ENCODE data around the gene TMEM114. TPM values are rescaled to one million over a fixed set of nuclear protein-coding genes. Genes with fewer than 3 reads are reported as not detected.
A peak's percentile ranks its signal among the peaks of the same experiment; 100 is the strongest.

TMEM114 gene
- total RNA-seq, 1 donor from 2014 or later: 1.8 TPM

DNA sequence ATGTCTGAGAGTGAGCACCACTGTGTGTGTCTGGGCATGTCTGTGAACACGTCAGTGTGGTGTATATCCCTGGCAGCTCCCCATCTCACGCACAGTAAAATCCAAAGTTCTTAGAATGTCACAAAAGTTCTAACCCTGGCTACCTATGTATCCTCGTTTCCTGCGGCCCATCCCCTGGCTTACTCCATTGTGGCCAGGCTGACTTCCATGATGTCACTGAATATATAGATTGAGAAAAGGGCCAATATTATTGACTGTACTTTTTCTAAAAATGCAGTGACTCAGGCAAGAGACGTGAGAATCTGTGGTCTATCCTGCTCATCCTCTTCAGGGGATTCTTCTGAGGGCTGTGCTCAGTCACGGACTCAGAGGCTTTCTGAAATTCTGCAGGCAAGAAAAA lies 30.2 kb upstream of the TMEM114 start:
- peaks cover 1% of the 10 kb centered on the region for H3K36me3 Mint-ChIP-seq (ENCODE audit: insufficient read depth)
- H3K4me3 Mint-ChIP-seq (ENCODE audit: low read depth): peak overlapping the region; percentile 98
- H3K9me3 Mint-ChIP-seq (ENCODE audit: low read depth): no peaks in the 10 kb centered on the region
- DNase-seq (ENCODE audit: low spot score, unreplicated experiment): no peak
- H3K27me3 Mint-ChIP-seq: no peaks in the 10 kb centered on the region
- peak overlapping the region; percentile 99 for H3K27ac Mint-ChIP-seq
- H3K4me1 Mint-ChIP-seq (ENCODE audit: low read depth): peaks cover 9% of the 10 kb centered on the region
- TF ChIP-seq, protein P1, sequence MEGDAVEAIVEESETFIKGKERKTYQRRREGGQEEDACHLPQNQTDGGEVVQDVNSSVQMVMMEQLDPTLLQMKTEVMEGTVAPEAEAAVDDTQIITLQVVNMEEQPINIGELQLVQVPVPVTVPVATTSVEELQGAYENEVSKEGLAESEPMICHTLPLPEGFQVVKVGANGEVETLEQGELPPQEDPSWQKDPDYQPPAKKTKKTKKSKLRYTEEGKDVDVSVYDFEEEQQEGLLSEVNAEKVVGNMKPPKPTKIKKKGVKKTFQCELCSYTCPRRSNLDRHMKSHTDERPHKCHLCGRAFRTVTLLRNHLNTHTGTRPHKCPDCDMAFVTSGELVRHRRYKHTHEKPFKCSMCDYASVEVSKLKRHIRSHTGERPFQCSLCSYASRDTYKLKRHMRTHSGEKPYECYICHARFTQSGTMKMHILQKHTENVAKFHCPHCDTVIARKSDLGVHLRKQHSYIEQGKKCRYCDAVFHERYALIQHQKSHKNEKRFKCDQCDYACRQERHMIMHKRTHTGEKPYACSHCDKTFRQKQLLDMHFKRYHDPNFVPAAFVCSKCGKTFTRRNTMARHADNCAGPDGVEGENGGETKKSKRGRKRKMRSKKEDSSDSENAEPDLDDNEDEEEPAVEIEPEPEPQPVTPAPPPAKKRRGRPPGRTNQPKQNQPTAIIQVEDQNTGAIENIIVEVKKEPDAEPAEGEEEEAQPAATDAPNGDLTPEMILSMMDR (IDR thresholded peaks at IDR 0.05; ENCODE audit: unreplicated experiment): no peak

DNA sequence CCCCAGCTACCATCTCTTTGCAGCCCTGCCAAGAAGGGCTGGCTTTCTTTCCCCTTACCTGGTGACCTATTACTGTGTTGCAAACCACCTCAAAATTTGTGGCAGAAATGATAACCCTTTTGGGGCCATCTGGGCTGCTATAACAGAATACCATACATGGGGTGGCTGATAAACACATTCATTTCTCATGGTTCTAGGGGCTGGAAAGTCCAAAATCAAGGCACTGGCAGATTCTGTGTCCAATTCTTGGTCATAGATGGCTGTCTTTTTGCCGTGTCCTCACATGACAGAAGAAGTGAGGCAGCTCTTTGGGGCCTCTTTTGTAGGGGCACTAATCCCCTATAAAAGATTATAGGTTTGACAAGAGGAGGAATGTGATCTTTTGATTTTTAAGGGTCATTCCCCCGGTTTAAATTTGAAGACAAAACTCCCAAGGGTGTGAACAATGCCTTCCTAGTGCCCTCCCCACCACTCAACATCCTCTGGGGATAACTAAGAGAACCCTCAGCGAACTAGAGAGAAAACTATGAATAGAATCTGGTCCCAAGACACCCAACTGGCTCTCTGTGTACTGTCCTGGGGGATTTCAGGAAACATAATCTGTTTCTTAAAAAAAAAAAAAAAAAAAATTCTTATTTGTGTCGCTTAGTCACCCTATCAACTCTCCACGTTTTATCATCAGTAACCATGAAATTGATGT lies 29.5 kb upstream of the TMEM114 start:
- H3K4me3 Mint-ChIP-seq (ENCODE audit: low read depth): no peak overlapping the region
- no peak overlapping the region for H3K27ac Mint-ChIP-seq
- TF ChIP-seq, protein P1 (IDR thresholded peaks at IDR 0.05; ENCODE audit: unreplicated experiment): no peak
- H3K36me3 Mint-ChIP-seq (ENCODE audit: insufficient read depth): peaks cover 1% of the 10 kb centered on the region
- H3K27me3 Mint-ChIP-seq: no peaks in the 10 kb centered on the region
- H3K4me1 Mint-ChIP-seq (ENCODE audit: low read depth): peaks cover 9% of the 10 kb centered on the region
- no peak for DNase-seq (ENCODE audit: low spot score, unreplicated experiment)
- no peaks in the 10 kb centered on the region for H3K9me3 Mint-ChIP-seq (ENCODE audit: low read depth)

DNA sequence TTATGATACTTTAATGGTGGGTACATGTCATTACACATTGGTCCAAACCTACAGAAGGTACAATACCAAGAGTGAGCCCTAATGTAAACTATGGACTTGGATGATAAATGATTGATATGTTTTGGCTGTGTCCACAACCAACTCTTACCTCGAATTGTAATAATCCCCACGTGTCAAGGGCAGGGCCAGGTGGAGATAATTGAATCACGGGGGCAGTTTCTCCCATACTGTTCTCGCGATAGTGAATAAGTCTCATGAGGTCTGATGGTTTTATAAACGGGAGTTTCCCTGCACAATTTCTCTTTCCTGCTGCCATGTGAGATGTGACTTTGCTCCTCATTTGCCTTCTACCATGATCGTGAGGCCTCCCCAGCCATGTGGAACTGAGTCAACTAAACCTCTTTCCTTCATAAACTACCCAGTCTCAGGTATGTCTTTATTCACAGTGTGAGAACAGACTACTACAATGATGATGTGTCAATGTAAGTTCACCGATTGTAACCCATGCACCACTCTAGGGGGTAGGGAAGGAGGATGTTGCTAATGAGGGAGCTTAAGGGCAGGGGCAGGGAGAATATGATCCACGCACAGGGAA lies 24.2 kb upstream of the TMEM114 start:
- H3K4me1 Mint-ChIP-seq (ENCODE audit: low read depth): no peaks in the 10 kb centered on the region
- no peak for DNase-seq (ENCODE audit: low spot score, unreplicated experiment)
- H3K27me3 Mint-ChIP-seq: peaks cover 11% of the 10 kb centered on the region
- H3K27ac Mint-ChIP-seq: no peak overlapping the region
- H3K9me3 Mint-ChIP-seq (ENCODE audit: low read depth): no peaks in the 10 kb centered on the region
- H3K36me3 Mint-ChIP-seq (ENCODE audit: insufficient read depth): no peaks in the 10 kb centered on the region
- no peak overlapping the region for H3K4me3 Mint-ChIP-seq (ENCODE audit: low read depth)
- TF ChIP-seq, protein P1 (IDR thresholded peaks at IDR 0.05; ENCODE audit: unreplicated experiment): no peak

DNA sequence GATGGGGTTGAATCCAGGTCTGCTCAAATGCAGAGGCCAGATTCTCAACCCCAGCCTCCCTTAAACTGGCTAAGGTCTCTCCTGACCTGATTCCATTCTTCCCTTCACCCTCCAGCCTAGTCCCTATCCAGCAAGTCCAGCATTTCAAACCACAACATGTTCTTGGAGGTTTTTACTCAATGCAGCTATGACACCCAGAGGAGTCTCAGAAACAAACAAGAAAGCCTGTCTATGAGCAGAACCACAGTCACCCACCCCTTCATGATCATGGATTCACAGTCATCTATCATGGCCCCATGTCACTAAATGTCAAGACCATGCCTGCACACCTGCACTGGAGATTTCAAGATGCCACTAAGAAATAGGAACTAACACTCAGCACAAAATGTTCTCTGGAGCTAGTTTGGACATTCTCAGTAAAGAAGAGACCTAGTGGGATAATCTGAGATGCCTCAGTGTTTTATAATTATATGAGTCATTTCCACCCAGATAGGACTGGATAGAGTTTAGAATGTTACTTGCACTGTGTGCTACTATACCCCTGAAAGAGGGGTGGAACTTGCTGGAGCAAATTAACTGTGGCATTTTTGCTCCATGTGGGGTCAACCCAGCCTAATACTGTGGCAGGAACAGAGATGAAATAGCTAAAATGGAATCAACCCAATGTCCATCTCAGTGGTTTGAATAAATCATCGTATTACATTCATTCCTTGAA lies 21.7 kb upstream of the TMEM114 start:
- no peak for DNase-seq (ENCODE audit: low spot score, unreplicated experiment)
- no peak overlapping the region for H3K4me3 Mint-ChIP-seq (ENCODE audit: low read depth)
- TF ChIP-seq, protein P1 (IDR thresholded peaks at IDR 0.05; ENCODE audit: unreplicated experiment): no peak
- H3K4me1 Mint-ChIP-seq (ENCODE audit: low read depth): no peaks in the 10 kb centered on the region
- H3K9me3 Mint-ChIP-seq (ENCODE audit: low read depth): no peaks in the 10 kb centered on the region
- H3K27me3 Mint-ChIP-seq: peaks cover 28% of the 10 kb centered on the region
- H3K27ac Mint-ChIP-seq: no peak overlapping the region
- H3K36me3 Mint-ChIP-seq (ENCODE audit: insufficient read depth): no peaks in the 10 kb centered on the region

DNA sequence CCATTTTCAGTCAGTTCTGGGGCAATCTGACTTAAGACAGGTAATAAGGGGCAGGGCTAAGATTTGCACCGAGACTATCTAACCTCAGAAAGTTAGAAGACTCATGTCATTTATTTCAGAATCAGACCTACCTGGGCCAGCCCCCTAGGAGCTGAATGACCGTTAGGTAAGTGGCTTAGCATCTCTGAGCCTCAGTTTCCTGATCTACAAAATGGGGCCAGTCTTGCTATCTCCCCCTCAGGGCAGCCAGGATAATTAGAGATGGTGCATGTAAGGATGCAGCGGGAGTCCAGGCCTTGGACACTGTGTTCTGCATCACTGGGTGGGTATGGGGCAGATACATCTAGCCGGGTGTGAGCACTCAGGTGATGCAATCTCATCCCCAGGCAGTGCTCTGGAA lies 20.8 kb upstream of the TMEM114 start:
- DNase-seq (ENCODE audit: low spot score, unreplicated experiment): no peak
- Mint-ChIP-seq H3K27ac (no peak overlapping the region), H3K36me3 (ENCODE audit: insufficient read depth) (no peaks in the 10 kb centered on the region), H3K9me3 (ENCODE audit: low read depth) (no peaks in the 10 kb centered on the region), H3K4me3 (ENCODE audit: low read depth) (no peak overlapping the region), H3K27me3 (peaks cover 32% of the 10 kb centered on the region), H3K4me1 (ENCODE audit: low read depth) (no peaks in the 10 kb centered on the region)
- TF ChIP-seq, protein P1 (IDR thresholded peaks at IDR 0.05; ENCODE audit: unreplicated experiment): no peak
